HEK293T (cell line): ENCODE measurements around the gene NPFF.

ENCODE experiments used
- ARNT ChIP-seq: fragments of 450-650 bp; IDR thresholded peaks from 2 replicates; pipeline ENCODE4 v1.6.1; 2017; ENCODE audit warnings: mild to moderate bottlenecking
- BHLHE40 ChIP-seq: fragments of 450-650 bp; IDR thresholded peaks from 2 replicates; pipeline ENCODE4 v1.6.1; 2016; ENCODE audit warnings: mild to moderate bottlenecking, moderate library complexity, borderline replicate concordance
- CTBP1 ChIP-seq: fragments of 450-650 bp; IDR thresholded peaks from 2 replicates; pipeline ENCODE4 v1.6.1; 2016; ENCODE audit warnings: borderline replicate concordance
- ELF4 ChIP-seq: fragments of 450-650 bp; IDR thresholded peaks from 2 replicates; pipeline ENCODE4 v1.6.1; 2017; ENCODE audit warnings: antibody characterized with exemption
- FOXA1 ChIP-seq: fragments of 450-650 bp; IDR thresholded peaks from 2 replicates; pipeline ENCODE4 v1.6.1; 2016; ENCODE audit warnings: mild to moderate bottlenecking
- FOXK2 ChIP-seq: fragments of 450-650 bp; IDR thresholded peaks from 2 replicates; pipeline ENCODE4 v1.6.1; 2016; ENCODE audit warnings: mild to moderate bottlenecking
- FOXM1 ChIP-seq: fragments of 450-650 bp; IDR thresholded peaks from 2 replicates; pipeline ENCODE4 v1.6.1; 2017; ENCODE audit warnings: mild to moderate bottlenecking, borderline replicate concordance
- HDGF ChIP-seq: fragments of 450-650 bp; IDR thresholded peaks from 2 replicates; pipeline ENCODE4 v1.6.1; 2017; ENCODE audit warnings: antibody characterized with exemption, borderline replicate concordance
- L3MBTL2 ChIP-seq: fragments of 450-650 bp; conservative IDR thresholded peaks from 2 replicates; pipeline ENCODE4 v1.6.1; 2016; ENCODE audit warnings: mild to moderate bottlenecking
- SP1 ChIP-seq: fragments of 450-650 bp; IDR thresholded peaks from 2 replicates; pipeline ENCODE4 v1.6.1; 2017
- SUZ12 ChIP-seq: fragments of 450-650 bp; IDR thresholded peaks from 2 replicates; pipeline ENCODE4 v1.6.1; 2016; ENCODE audit warnings: mild to moderate bottlenecking
- TARDBP ChIP-seq: fragments of 450-650 bp; IDR thresholded peaks from 2 replicates; pipeline ENCODE4 v1.6.1; 2016
- ZNF384 ChIP-seq: fragments of 450-650 bp; IDR thresholded peaks from 2 replicates; pipeline ENCODE4 v1.6.1; 2016
- TF ChIP-seq, protein P1 (sequence below): fragments of 450-650 bp; IDR thresholded peaks from 2 replicates; pipeline ENCODE4 v1.6.1; 2016

DNA sequence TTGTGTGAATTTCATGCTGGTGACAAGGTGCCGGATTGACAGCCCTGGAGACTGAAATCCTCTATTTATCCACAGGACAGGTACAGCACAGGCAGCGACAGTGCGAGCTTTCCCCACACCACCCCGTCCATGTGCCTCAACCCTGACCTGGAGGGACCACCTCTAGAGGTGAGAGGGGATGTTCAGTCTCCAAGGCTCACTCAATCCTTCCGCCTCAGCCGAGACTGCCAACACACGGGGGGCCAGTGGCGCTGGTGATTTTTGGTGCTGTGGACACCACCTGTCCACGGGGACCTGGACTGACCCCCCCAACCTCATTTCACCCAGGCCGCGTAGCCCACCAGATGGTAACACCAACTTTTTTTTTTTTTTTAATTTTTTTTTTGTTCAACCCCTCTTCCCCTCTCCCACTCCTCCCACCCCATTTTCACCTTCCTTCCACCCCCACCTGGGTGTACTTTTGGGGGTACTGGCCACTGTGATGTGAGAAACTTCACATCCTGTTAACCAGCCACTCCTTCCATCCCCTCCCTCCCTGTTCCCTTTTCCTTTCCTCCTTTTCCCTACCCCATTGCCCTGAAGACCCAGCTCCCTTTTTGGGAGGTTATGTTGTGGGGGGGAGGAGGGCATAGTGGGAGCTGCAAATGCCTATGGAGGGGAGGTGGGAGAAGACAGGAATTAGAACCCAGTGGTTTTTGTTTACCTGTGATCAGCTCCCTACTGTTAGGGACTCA, 42.4 kb downstream of the NPFF start:
- no peak for TF ChIP-seq HDGF
- TF ChIP-seq SP1: no peak
- no peak for TF ChIP-seq ARNT
- no peak for TF ChIP-seq FOXK2
- no peak for TF ChIP-seq TARDBP
- no peak for TF ChIP-seq FOXM1
- TF ChIP-seq ELF4: no peak
- TF ChIP-seq FOXA1: no peak
- TF ChIP-seq, protein P1, sequence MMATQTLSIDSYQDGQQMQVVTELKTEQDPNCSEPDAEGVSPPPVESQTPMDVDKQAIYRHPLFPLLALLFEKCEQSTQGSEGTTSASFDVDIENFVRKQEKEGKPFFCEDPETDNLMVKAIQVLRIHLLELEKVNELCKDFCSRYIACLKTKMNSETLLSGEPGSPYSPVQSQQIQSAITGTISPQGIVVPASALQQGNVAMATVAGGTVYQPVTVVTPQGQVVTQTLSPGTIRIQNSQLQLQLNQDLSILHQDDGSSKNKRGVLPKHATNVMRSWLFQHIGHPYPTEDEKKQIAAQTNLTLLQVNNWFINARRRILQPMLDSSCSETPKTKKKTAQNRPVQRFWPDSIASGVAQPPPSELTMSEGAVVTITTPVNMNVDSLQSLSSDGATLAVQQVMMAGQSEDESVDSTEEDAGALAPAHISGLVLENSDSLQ: no peak
- no peak for TF ChIP-seq ZNF384
- no peak for TF ChIP-seq L3MBTL2
- TF ChIP-seq BHLHE40: no peak
- no peak for TF ChIP-seq CTBP1
- no peak for TF ChIP-seq SUZ12
